Sigmoid colon (tissue), 4 donors: ENCODE data around the gene SEC11A.

ENCODE experiments used
- EP300 ChIP-seq, 4 donors: sonication (generic); formaldehyde crosslinking; IDR thresholded peaks; one replicate each; pipeline ENCODE4 v1.6.1; 2017; ENCODE audit warnings: antibody characterized with exemption in 4 of 4
- POLR2A ChIP-seq, 2 donors: fragments of 450-650 bp; IDR thresholded peaks; one replicate each; pipeline ENCODE4 v1.6.1; 2016; ENCODE audit warnings: antibody characterized with exemption in 2 of 2, mild to moderate bottlenecking in 2 of 2, moderate library complexity in 2 of 2
- POLR2AphosphoS5 ChIP-seq, 4 donors: sonication (generic); formaldehyde crosslinking; IDR thresholded peaks; one replicate each; pipeline ENCODE4 v1.6.1; 2017; ENCODE audit warnings: antibody characterized with exemption in 4 of 4
- TF ChIP-seq, protein P1 (sequence below), 4 experiments: fragments of 450-650 bp in 3 of 4; fragments of 200-600 bp in 1 of 4; IDR thresholded peaks; one replicate each; pipeline ENCODE4 v1.5.1; 2016 to 2019; ENCODE audit warnings: antibody characterized with exemption in 4 of 4, mild to moderate bottlenecking in 3 of 4, moderate library complexity in 2 of 4

DNA sequence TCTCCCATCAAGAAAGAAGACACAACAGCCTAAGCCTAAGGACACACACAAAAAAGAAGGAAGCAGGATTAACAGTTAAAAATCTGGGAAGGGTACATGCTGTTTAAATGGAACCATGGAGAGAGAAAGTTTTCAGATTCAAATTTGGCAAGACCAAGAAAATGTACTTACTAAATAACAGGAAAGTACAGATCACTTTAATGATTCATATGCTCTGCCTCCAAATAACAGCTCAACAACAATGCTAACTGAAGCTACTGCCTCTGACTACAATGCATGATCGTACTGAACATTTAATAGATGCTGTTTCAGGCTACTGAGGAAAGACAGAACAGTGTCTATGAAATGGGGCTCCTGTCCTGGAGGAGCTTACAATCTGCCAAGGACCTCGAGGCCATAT lies 49.6 kb downstream of the SEC11A start:
- TF ChIP-seq, protein P1, sequence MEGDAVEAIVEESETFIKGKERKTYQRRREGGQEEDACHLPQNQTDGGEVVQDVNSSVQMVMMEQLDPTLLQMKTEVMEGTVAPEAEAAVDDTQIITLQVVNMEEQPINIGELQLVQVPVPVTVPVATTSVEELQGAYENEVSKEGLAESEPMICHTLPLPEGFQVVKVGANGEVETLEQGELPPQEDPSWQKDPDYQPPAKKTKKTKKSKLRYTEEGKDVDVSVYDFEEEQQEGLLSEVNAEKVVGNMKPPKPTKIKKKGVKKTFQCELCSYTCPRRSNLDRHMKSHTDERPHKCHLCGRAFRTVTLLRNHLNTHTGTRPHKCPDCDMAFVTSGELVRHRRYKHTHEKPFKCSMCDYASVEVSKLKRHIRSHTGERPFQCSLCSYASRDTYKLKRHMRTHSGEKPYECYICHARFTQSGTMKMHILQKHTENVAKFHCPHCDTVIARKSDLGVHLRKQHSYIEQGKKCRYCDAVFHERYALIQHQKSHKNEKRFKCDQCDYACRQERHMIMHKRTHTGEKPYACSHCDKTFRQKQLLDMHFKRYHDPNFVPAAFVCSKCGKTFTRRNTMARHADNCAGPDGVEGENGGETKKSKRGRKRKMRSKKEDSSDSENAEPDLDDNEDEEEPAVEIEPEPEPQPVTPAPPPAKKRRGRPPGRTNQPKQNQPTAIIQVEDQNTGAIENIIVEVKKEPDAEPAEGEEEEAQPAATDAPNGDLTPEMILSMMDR (IDR thresholded peaks at IDR 0.05): no peak
- TF ChIP-seq POLR2AphosphoS5 (IDR thresholded peaks at IDR 0.05) (no peak), POLR2A (IDR thresholded peaks at IDR 0.05) (no peak), EP300 (IDR thresholded peaks at IDR 0.05) (no peak)
